Activated CD4-positive, alpha-beta T cell treated with anti-CD3 and anti-CD28 coated beads, Interleukin-2, amount 50 U/mL, for 48 hours (primary cell): ENCODE measurements around the gene LARP7.
"Not testable (repeated sequence)": the region's sequence is repeated elsewhere in the genome, so short reads cannot be mapped to it uniquely, and the experiment has no call there.

Experiments
- DNase-seq, 2 experiments: peaks; one replicate each; pipeline ENCODE4 v3.0.0-alpha.2; 2020

LARP7 gene

GRCh38 chr4:112651641-112652040 lies 14.7 kb downstream of the LARP7 start:
- no peak for DNase-seq

- no peak for DNase-seq
Observed at GRCh38 chr4:112652216-112652615, 15.3 kb downstream of the LARP7 start.

GRCh38 chr4:112655270-112655669 lies 18.3 kb downstream of the LARP7 start:
- DNase-seq = no peak

GRCh38 chr4:112656115-112656514 lies 19.2 kb downstream of the LARP7 start:
- DNase-seq = not testable (repeated sequence)

- DNase-seq = no peak
Observed at GRCh38 chr4:112664611-112665010, 27.7 kb downstream of the LARP7 start.

- DNase-seq = no peak
Observed at GRCh38 chr4:112668131-112668530, 31.2 kb downstream of the LARP7 start.

- DNase-seq = no peak
Observed at GRCh38 chr4:112673076-112673475, 36.1 kb downstream of the LARP7 start.

- no peak for DNase-seq
Observed at GRCh38 chr4:112673686-112674085, 36.7 kb downstream of the LARP7 start.

GRCh38 chr4:112674376-112674775 lies 37.4 kb downstream of the LARP7 start:
- no peak for DNase-seq

GRCh38 chr4:112677519-112678091 lies 40.7 kb downstream of the LARP7 start:
- no peak for DNase-seq

- no peak for DNase-seq
Observed at GRCh38 chr4:112680996-112681395, 44.1 kb downstream of the LARP7 start.

- DNase-seq = no peak
Observed at GRCh38 chr4:112693507-112693906, 56.6 kb downstream of the LARP7 start.

GRCh38 chr4:112700679-112701078 lies 63.7 kb downstream of the LARP7 start:
- DNase-seq = no peak

- DNase-seq = no peak
Observed at GRCh38 chr4:112702892-112703291, 65.9 kb downstream of the LARP7 start.

GRCh38 chr4:112704322-112704721 lies 67.4 kb downstream of the LARP7 start:
- no peak for DNase-seq

- peak; percentile 9 to 22 for DNase-seq
Observed at GRCh38 chr4:112704991-112705845, 68.3 kb downstream of the LARP7 start.

GRCh38 chr4:112705891-112706839 lies 69.2 kb downstream of the LARP7 start:
- peak; percentile 13 to 16 for DNase-seq

- no peak for DNase-seq
Observed at GRCh38 chr4:112706840-112707207, 69.9 kb downstream of the LARP7 start.
